GM19099 (cell line): ENCODE results near the gene SYT9.

Experiments
- POLR2A ChIP-seq: IDR thresholded peaks from 3 replicates; pipeline ENCODE4 v1.6.1; 2011; ENCODE audit warnings: low read depth; ENCODE audit not compliant: insufficient read length; ENCODE audit errors: extremely low read depth

Gene SYT9

DNA sequence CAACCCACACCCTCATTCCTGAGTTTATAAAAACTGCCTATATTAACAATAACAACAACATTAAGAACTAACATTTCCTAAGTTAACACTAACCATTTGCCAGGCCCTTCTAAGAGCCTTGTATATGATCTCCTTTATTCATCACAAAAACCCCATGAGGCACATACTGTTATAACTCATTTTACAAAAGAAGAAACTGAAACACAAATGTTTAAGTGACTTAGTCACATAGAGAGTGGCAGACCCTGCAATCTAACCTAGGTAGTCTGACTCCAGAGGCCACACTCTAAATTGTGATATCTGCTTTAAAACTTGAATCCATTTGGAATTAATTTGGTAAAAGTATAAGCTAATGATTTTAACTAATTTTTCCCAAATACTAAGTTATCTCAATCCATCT, 116.1 kb downstream of the SYT9 start:
- TF ChIP-seq POLR2A: no peak

- no peak for TF ChIP-seq POLR2A
These were observed 124.7 kb downstream of the SYT9 start for GRCh38 chr11:7376386-7376785.

- TF ChIP-seq POLR2A: no peak
These were observed 130.2 kb downstream of the SYT9 start for GRCh38 chr11:7381937-7382336.

- no peak for TF ChIP-seq POLR2A
These were observed 131.7 kb downstream of the SYT9 start for GRCh38 chr11:7383406-7383805.

GRCh38 chr11:7384691-7385090, 133.0 kb downstream of the SYT9 start:
- TF ChIP-seq POLR2A: no peak

DNA sequence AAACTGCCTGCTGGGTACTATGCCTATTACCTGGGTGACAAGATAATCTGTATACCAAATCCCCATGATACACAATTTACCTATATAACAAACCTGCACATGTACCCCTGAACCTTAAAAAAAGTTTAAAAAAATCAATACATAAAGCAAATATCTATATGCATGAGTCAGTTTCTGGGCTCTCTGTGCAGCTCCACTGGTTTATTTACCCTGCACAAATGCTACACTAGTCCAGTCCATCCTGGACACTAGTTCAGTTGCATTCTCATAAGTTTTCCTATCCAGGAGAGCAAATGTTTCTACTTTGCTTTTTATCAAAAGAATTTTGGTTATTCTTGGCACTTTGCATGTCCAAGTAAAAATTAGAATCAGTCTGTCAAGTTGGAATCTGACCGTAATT, 133.8 kb downstream of the SYT9 start:
- TF ChIP-seq POLR2A: no peak

DNA sequence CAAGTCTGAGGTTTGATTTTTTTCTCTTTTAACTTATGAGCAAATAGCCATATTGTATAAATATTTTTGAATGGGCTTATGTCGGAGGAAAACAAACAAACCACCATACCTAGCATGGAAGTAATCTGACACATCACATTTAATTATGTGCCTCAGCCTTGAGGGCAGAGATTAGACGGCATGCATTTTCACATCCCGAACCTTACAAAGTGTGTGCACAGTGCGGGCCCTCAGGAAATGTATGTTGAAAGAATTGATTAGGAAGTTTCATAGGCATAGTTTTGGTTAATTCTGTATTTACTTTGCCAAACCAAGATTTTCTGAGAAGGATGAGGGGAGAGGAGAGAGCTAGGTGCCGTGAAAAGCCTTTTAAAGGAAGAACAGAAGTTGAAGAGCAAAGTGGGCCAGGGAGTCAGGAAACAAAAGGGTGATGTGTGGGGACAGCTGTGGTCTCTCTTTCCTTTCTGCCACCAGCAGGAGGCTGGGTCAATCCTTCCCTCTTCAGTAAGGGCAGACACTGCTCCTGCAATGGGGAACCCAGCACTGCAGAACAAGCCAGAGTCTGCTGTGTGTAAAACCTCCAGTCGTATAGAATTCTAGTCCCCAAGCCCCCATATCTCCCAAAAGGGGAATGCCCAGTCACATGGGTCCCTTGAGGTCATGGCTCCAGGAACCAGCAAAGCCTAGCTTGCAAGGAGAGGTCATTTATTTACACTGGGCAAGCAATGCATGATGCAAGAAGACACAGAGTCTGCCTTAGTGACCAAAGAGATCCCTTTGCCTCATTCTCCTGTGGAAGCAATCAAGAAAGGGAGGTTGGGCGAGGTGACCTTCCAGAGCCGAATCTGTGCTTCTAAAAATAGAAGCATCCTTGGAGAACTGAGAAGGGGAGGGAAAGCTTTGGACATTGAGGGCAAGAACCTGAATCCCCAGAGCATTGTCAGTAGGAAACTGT, 162.5 kb downstream of the SYT9 start:
- TF ChIP-seq POLR2A: no peak

GRCh38 chr11:7414973-7415817, 163.5 kb downstream of the SYT9 start:
- TF ChIP-seq POLR2A: no peak

GRCh38 chr11:7416080-7416479, 164.4 kb downstream of the SYT9 start:
- TF ChIP-seq POLR2A: no peak

DNA sequence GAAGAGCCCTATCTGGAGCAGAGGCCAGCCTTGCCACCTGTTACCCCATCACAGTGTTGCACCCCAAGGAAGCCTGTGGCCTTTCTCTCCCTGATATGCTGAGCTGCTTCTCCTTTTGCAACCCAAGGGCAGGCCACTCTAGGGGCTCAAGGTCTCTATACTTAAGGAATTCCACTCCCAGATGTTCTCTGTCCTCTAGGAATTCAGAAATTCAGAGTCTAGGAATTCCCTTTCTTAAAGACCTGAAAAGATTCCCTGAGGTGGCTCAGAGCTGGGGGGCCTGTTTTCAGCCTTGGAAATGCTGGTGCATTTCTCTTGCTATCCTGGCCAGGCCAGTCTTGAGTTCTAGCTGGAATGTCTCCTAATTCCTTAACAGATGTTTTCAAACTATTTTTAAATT, 165.6 kb downstream of the SYT9 start:
- TF ChIP-seq POLR2A: no peak

GRCh38 chr11:7418061-7418460, 166.4 kb downstream of the SYT9 start:
- no peak for TF ChIP-seq POLR2A

DNA sequence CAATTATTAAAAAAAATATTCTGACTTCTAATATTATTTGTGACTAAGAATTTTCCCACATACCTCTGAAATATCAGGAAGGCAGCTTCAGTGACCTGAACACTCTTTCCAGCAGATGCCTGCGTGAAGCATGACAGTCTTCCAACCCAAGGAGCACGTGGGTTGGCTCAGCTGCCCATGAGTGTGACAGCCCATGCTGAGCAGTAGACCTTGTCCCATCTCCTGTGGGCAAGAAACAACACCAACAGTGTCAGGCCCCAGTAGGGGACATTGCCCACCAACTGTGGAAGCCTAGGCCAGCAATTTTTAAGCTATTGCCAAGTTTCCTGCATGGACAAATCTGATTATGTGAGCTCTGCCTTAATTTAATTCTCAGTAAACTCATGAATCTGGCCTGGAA, 167.2 kb downstream of the SYT9 start:
- no peak for TF ChIP-seq POLR2A

- no peak for TF ChIP-seq POLR2A
These were observed 169.4 kb downstream of the SYT9 start for GRCh38 chr11:7421136-7421535.

DNA sequence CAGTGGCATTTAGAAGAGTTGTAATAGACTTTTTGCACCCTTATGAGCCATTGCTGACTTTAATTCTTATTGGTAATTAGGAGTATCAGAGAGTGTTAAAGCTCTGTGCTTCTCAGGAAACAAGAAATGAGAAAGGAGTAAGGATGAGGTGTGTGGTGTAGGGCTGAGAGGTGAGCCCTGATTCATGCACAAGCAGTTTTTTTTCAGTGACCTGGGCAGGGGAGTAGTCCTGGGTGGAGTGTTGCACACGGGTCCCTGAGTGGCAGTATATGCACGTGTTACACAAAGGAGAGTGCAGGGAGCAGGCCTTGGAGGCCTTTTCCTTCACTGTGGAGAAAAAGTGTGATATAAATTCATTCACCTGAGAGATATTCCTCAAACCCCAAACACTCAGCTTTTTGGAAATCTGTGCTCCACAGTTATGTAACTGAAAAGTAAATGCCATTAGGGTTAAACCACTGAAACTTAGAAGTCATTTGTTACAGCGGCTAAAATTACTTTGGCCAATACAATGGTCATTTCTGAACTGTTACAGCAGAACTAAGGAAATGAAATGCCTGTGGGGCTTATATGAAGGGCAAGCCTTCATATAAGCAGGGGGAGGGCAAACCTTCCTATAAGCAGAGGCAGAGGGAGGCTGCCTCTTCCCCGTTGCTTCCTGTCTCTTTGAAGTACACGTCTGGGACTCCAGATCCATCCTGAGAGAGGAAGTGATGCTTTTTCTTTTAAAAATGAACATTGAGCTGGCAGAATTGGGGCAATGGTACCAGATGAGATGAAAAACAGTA, 171.0 kb downstream of the SYT9 start:
- no peak for TF ChIP-seq POLR2A

- TF ChIP-seq POLR2A: no peak
These were observed 172.2 kb downstream of the SYT9 start for GRCh38 chr11:7423946-7424345.
